WTC11 (cell line): ENCODE measurements around the gene CHAMP1. TPM values are rescaled to one million over a fixed set of nuclear protein-coding genes. Genes with fewer than 3 reads are reported as not detected.
A peak's percentile ranks its signal among the peaks of the same experiment; 100 is the strongest.

Source experiments
- ATAC-seq: fragments of 200-7000 bp; cut with Tn5 transposase; 2 replicates; pipeline ENCODE4 v1.10.0; 2021; ENCODE audit warnings: mild to moderate bottlenecking, moderate library complexity
- Bru-seq: library from RNA; stranded (reverse); fragments of 400-500 nt; gene quantifications from one replicate; lab custom pipeline; 2021; lab: Mats Ljungman, UMichigan
- CTCF ChIA-PET: fragments of 300-600 bp; sonication (Branson Sonifier 250); formaldehyde crosslinking; loops from one replicate; lab custom pipeline; 2021; ENCODE audit warnings: antibody characterized with exemption; lab: Charles Lee
- POLR2A ChIA-PET: fragments of 350-600 bp; sonication (Branson Sonifier 250); formaldehyde crosslinking; loops from one replicate; lab custom pipeline; 2021; ENCODE audit warnings: antibody characterized with exemption; lab: Charles Lee
- DNase-seq: peaks from one replicate; pipeline ENCODE4 v3.0.0; 2021; ENCODE audit warnings: low spot score
- H3K27ac Mint-ChIP-seq: 2 replicates; pipeline ENCODE4 v1.8.0; 2021; ENCODE audit warnings: mixed read lengths
- H3K27me3 Mint-ChIP-seq: 2 replicates; pipeline ENCODE4 v1.8.0; 2021; ENCODE audit warnings: low read depth, mild to moderate bottlenecking, moderate library complexity, mixed read lengths
- H3K36me3 Mint-ChIP-seq: 2 replicates; pipeline ENCODE4 v1.8.0; 2021; ENCODE audit warnings: mixed read lengths
- H3K4me1 Mint-ChIP-seq: 2 replicates; pipeline ENCODE4 v1.8.0; 2022; ENCODE audit warnings: mixed read lengths
- H3K4me3 Mint-ChIP-seq: 2 replicates; pipeline ENCODE4 v1.8.0; 2021; ENCODE audit warnings: mild to moderate bottlenecking, moderate library complexity, mixed read lengths
- H3K9me3 Mint-ChIP-seq: 2 replicates; pipeline ENCODE4 v1.8.0; 2021; ENCODE audit warnings: mixed read lengths
- AFF4 ChIP-seq: sonication (generic); formaldehyde crosslinking; IDR thresholded peaks from 2 replicates; pipeline ENCODE4 v1.8.1; 2023; ENCODE audit warnings: mild to moderate bottlenecking, missing genetic modification reagents, borderline replicate concordance
- AR ChIP-seq: fragments of 250-450 bp; sonication (Bioruptor Pico); IDR thresholded peaks from 2 replicates; pipeline ENCODE4 v1.9.0; 2021; ENCODE audit warnings: mild to moderate bottlenecking
- FOXP1 ChIP-seq: sonication (generic); formaldehyde crosslinking; IDR thresholded peaks from 2 replicates; pipeline ENCODE4 v1.8.0; 2022; ENCODE audit warnings: missing genetic modification reagents, mild to moderate bottlenecking, moderate library complexity, borderline replicate concordance
- GTF2I ChIP-seq: fragments of 250-450 bp; sonication (Bioruptor Pico); conservative IDR thresholded peaks from 2 replicates; pipeline ENCODE4 v1.4.0; 2021; ENCODE audit warnings: mild to moderate bottlenecking
- HMGXB4 ChIP-seq: sonication (generic); formaldehyde crosslinking; IDR thresholded peaks from 2 replicates; pipeline ENCODE4 v1.8.1; 2023; ENCODE audit warnings: mild to moderate bottlenecking, moderate library complexity, missing genetic modification reagents
- MAX ChIP-seq: sonication (generic); formaldehyde crosslinking; IDR thresholded peaks from 2 replicates; pipeline ENCODE4 v1.8.0; 2022; ENCODE audit warnings: mild to moderate bottlenecking, missing genetic modification reagents
- MYBL2 ChIP-seq: sonication (generic); formaldehyde crosslinking; IDR thresholded peaks from 2 replicates; pipeline ENCODE4 v1.8.1; 2023; ENCODE audit warnings: mild to moderate bottlenecking, moderate library complexity, missing genetic modification reagents
- ZBTB43 ChIP-seq: sonication (generic); formaldehyde crosslinking; IDR thresholded peaks from 2 replicates; pipeline ENCODE4 v1.8.1; 2023; ENCODE audit warnings: mild to moderate bottlenecking, missing genetic modification reagents
- ZMAT4 ChIP-seq: fragments of 250-450 bp; sonication (Bioruptor Pico); IDR thresholded peaks from 2 replicates; pipeline ENCODE4 v1.9.0; 2021; ENCODE audit warnings: mild to moderate bottlenecking
- ZNF121 ChIP-seq: sonication (generic); formaldehyde crosslinking; IDR thresholded peaks from 2 replicates; pipeline ENCODE4 v1.8.0; 2023; ENCODE audit warnings: missing genetic modification reagents
- ZNF219 ChIP-seq: sonication (generic); formaldehyde crosslinking; IDR thresholded peaks from 2 replicates; pipeline ENCODE4 v1.8.0; 2023; ENCODE audit warnings: missing genetic modification reagents, mild to moderate bottlenecking, borderline replicate concordance
- ZNF232 ChIP-seq: sonication (generic); formaldehyde crosslinking; IDR thresholded peaks from 2 replicates; pipeline ENCODE4 v1.8.0; 2022; ENCODE audit warnings: mild to moderate bottlenecking, missing genetic modification reagents
- ZNF281 ChIP-seq: sonication (generic); formaldehyde crosslinking; IDR thresholded peaks from 2 replicates; pipeline ENCODE4 v1.8.0; 2023; ENCODE audit warnings: mild to moderate bottlenecking, missing genetic modification reagents
- ZNF512 ChIP-seq: sonication (generic); formaldehyde crosslinking; IDR thresholded peaks from 2 replicates; pipeline ENCODE4 v1.8.1; 2022; ENCODE audit warnings: missing genetic modification reagents, borderline replicate concordance
- ZSCAN18 ChIP-seq: fragments of 250-450 bp; sonication (Bioruptor Pico); IDR thresholded peaks from 2 replicates; pipeline ENCODE4 v2.1.2; 2022; ENCODE audit warnings: mild to moderate bottlenecking, moderate library complexity
- long read RNA-seq, 3 experiments: library from RNA in 1 of 3; library from capped mRNA in 1 of 3; library from polyadenylated mRNA in 1 of 3; unstranded in 2 of 3; stranded (forward) in 1 of 3; transcript quantifications; one replicate each; pipeline ENCODE4 v2.0.0, GENCODE V29; 2021
- total RNA-seq: library from RNA; stranded (reverse); gene quantifications from 3 replicates; pipeline ENCODE4 v1.2.3, GENCODE V29; 2021

CHAMP1 gene
- total RNA-seq = 29.5 to 31.7 TPM (median 30.6 TPM) in 3 replicates
- percentile 92 among the genes with signal in this experiment for Bru-seq, nascent RNA
- long read RNA-seq, experiment 1, full-length matches to known transcripts = 21 of 21 reads
- long read RNA-seq, experiment 1, partial matches to known transcripts = 0 of 21 reads
- long read RNA-seq, experiment 1, other reads (novel, unspliced or antisense) = 0 of 21 reads
- long read RNA-seq, experiment 2, full-length matches to known transcripts = 48 of 50 reads
- long read RNA-seq, experiment 2, partial matches to known transcripts = 0 of 50 reads
- long read RNA-seq, experiment 2, other reads (novel, unspliced or antisense) = 2 of 50 reads
- long read RNA-seq, experiment 3, full-length matches to known transcripts = 1 of 1 reads
- long read RNA-seq, experiment 3, partial matches to known transcripts = 0 of 1 reads
- long read RNA-seq, experiment 3, other reads (novel, unspliced or antisense) = 0 of 1 reads

GRCh38 chr13:114314074-114314912, at the start of gene CHAMP1:
Gene CHAMP1 (plus strand): TSS chr13:114314503. CDS start chr13:114323843, 9,340 bp downstream.
- Mint-ChIP-seq H3K27ac (peak within 1 kb of the TSS; percentile 78), H3K27me3 (no peaks in the 10 kb centered on the region; the same call in 1 of the 2 replicates), H3K4me3 (peak within 1 kb of the TSS; percentile 84), H3K9me3 (no peaks in the 10 kb centered on the region), H3K4me1 (peaks cover 16% of the 10 kb centered on the region), H3K36me3 (peaks cover 4% of the 10 kb centered on the region)
- DNase-seq (peak; percentile 85), ATAC-seq (peak; percentile 83)
- POLR2A ChIA-PET = interaction anchor here (1.0 kb wide), 1 partner anchor 33 kb away, joined by 4 read pairs; the partner anchor contains the start of gene UPF3A
- CTCF ChIA-PET = interaction anchor here (0.7 kb wide), 1 partner anchor 27 kb away, joined by 3 read pairs; no protein-coding TSS in a partner anchor
- TF ChIP-seq MYBL2 (CRISPR knock-in tag) (no peak), GTF2I (no peak), ZNF121 (no peak), MAX (CRISPR knock-in tag) (peak; percentile 76; the same call in 1 of the 2 replicates), ZNF512 (no peak), AFF4 (CRISPR knock-in tag) (no peak), ZMAT4 (no peak), ZNF281 (CRISPR knock-in tag) (no peak), ZNF219 (CRISPR knock-in tag) (0 out of 2 replicates have a peak, but pooled peaks have one; percentile 52), ZBTB43 (CRISPR knock-in tag) (peak; percentile 76; the same call in 1 of the 2 replicates), ZNF232 (CRISPR knock-in tag) (no peak), ZSCAN18 (CRISPR knock-in tag) (no peak), AR (CRISPR knock-in tag) (no peak), HMGXB4 (peak; percentile 60; the same call in 1 of the 2 replicates), FOXP1 (CRISPR knock-in tag) (peak; percentile 91)
